ENCODE results near the gene FXYD7. TPM values are rescaled to one million over a fixed set of nuclear protein-coding genes. Genes with fewer than 3 reads are reported as not detected.

FXYD7 gene
- total and polyA plus RNA-seq, 2 of the 4 experiments (the other 2 are of a cell fraction), result 0.31 TPM; not detected in 1

GRCh38 chr19:35159606-35160005 lies 16.6 kb downstream of the FXYD7 start:
- no peak overlapping the region for H4K5ac ChIP-seq (ENCODE audit: low read depth, low read length)
- no peak overlapping the region for H2AFZ ChIP-seq (replicated peaks; ENCODE audit: low read length, poor library complexity)
- no peak overlapping the region for H3K18ac ChIP-seq (ENCODE audit: low read depth, low read length)
- 0 out of 2 replicates have a peak, but pooled peaks cover 2% of the 10 kb centered on the region for H4K20me1 ChIP-seq (ENCODE audit: insufficient read depth, low read length)
- no peak overlapping the region for H3K14ac ChIP-seq (replicated peaks; ENCODE audit: low read depth, low read length)
- in situ Hi-C loops (cut with MboI; ENCODE audit: low sequenced_read_pairs), result no loop called here
- dilution Hi-C loops (cut with HindIII; ENCODE audit: low sequenced_read_pairs, unreplicated experiment), result no loop called here
- H3K79me1 ChIP-seq (ENCODE audit: low read depth in 1 of 2, low read length in 2 of 2), result peaks cover 11 to 40% of the 10 kb centered on the region in 2 experiments; a peak in 3 of 4 replicates
- no peak overlapping the region for H4K91ac ChIP-seq (ENCODE audit: insufficient read depth, low read depth, low read length)
- CTCF ChIA-PET, result no interaction called here
- intact Hi-C loops (cut with micrococcal nuclease), result no loop called here
- H2BK15ac ChIP-seq (ENCODE audit: low read depth, low read length), result no peak overlapping the region
- H3K56ac ChIP-seq (ENCODE audit: extremely low read depth, insufficient read depth, low read length), result no peak overlapping the region
- H3K9me1 ChIP-seq (ENCODE audit: insufficient read depth, low read length), result peaks cover 8% of the 10 kb centered on the region; the same call in 1 of the 2 replicates
- H3K4me3 ChIP-seq (ENCODE audit: insufficient read depth, low read depth, low read length), result no peak overlapping the region
- peaks cover 5% of the 10 kb centered on the region for H3K4me1 ChIP-seq (ENCODE audit: control insufficient read depth, insufficient read depth, low read length)
- no peak for TF ChIP-seq RCOR1 (IDR thresholded peaks at IDR 0.05; ENCODE audit: insufficient replicate concordance, low read length)
- TF ChIP-seq POLR2A (IDR thresholded peaks at IDR 0.05; ENCODE audit: low read depth, low read length), result no peak
- no peak for TF ChIP-seq CEBPB (IDR thresholded peaks at IDR 0.05; ENCODE audit: low read depth, low read length)
- TF ChIP-seq CHD1 (IDR thresholded peaks at IDR 0.05; ENCODE audit: low read depth, low read length), result no peak
- H3K27ac ChIP-seq (ENCODE audit: insufficient read depth, low read length), result no peak overlapping the region
- no peaks in the 10 kb centered on the region for H3K27me3 ChIP-seq (ENCODE audit: control insufficient read depth, insufficient read depth, low read length)
- BruUV-seq (replicated peaks), result no TSS peak
- no peak overlapping the region for H2BK20ac ChIP-seq (ENCODE audit: low read depth, low read length)
- no peak overlapping the region for H2BK120ac ChIP-seq (ENCODE audit: low read depth, low read length)
- H2AK9ac ChIP-seq (replicated peaks; ENCODE audit: low read depth, low read length, poor library complexity), result no peak overlapping the region
- no peak overlapping the region for H3K9ac ChIP-seq (ENCODE audit: low read depth, low read length)
- no peak overlapping the region for H2AK5ac ChIP-seq (ENCODE audit: low read depth, low read length)
- no peak overlapping the region for H3K23ac ChIP-seq (ENCODE audit: low read depth, low read length)
- no peak overlapping the region for H3K4me2 ChIP-seq (ENCODE audit: low read depth, low read length)
- no peak overlapping the region for H4K8ac ChIP-seq (ENCODE audit: low read depth in 2 of 2, low read length in 2 of 2)
- DNase-seq, result no peak
- no peak for ATAC-seq (ENCODE audit: low read depth)
- H2BK5ac ChIP-seq (ENCODE audit: low read depth, low read length, poor library complexity, severe bottlenecking), result no peak overlapping the region
- H3K4ac ChIP-seq (ENCODE audit: low read depth, low read length), result no peak overlapping the region
- H3K9me3 ChIP-seq (ENCODE audit: control insufficient read depth, insufficient read depth, low read length), result peaks cover 19% of the 10 kb centered on the region
- 80% methylated on average over 1 of the region's 8 CpGs; no CpG with 5 or more reads in 1 of the 2 experiments for WGBS, 2 experiments (ENCODE audit: extremely low coverage in 2 of 2, insufficient read length in 1 of 2)
- POLR2A ChIA-PET (ENCODE audit: unreplicated experiment), result no interaction called here
- H3K36me3 ChIP-seq (ENCODE audit: control insufficient read depth, insufficient read depth, low read length), result peaks cover 52% of the 10 kb centered on the region
